Psoas muscle (tissue), 8 donors: ENCODE data around the gene CTNNB1. TPM values are rescaled to one million over a fixed set of nuclear protein-coding genes. Genes with fewer than 3 reads are reported as not detected.
"Not testable (repeated sequence)": the region's sequence is repeated elsewhere in the genome, so short reads cannot be mapped to it uniquely, and the experiment has no call there.

Source experiments
- ATAC-seq, 4 donors: fragments of 200-7000 bp; cut with Tn5 transposase; one replicate each; pipeline ENCODE4 v1.9.1; 2020; ENCODE audit warnings: moderate library complexity in 3 of 4, mild to moderate bottlenecking in 2 of 4
- DNase-seq, 2 donors: peaks; one replicate each; pipeline ENCODE4 v3.0.0-alpha.2; 2020
- H3K27ac ChIP-seq: fragments of 200-600 bp; one replicate; pipeline ENCODE4 v1.8.0; 2022
- H3K27me3 ChIP-seq, 3 donors: fragments of 200-600 bp in 1 of 3; one replicate each; pipeline versions ENCODE4 v1.6.1 to v1.8.0; 2013 to 2022; ENCODE audit warnings: low read length in 2 of 3, mild to moderate bottlenecking in 2 of 3, moderate library complexity in 1 of 3; ENCODE audit not compliant: insufficient read depth in 3 of 3
- H3K36me3 ChIP-seq, 2 donors: fragments of 200-600 bp in 1 of 2; one replicate each; pipeline versions ENCODE4 v1.6.1 to v1.8.0; 2013 to 2022; ENCODE audit warnings: low read depth in 1 of 2, mild to moderate bottlenecking in 1 of 2, moderate library complexity in 1 of 2; ENCODE audit not compliant: insufficient read depth in 1 of 2
- H3K4me1 ChIP-seq: fragments of 200-600 bp; one replicate; pipeline ENCODE4 v1.8.0; 2022
- H3K4me3 ChIP-seq: fragments of 200-600 bp; one replicate; pipeline ENCODE4 v1.8.0; 2022; ENCODE audit warnings: mild to moderate bottlenecking
- H3K9me3 ChIP-seq: fragments of 200-600 bp; one replicate; pipeline ENCODE4 v1.8.0; 2022
- WGBS, 3 donors: extraction: QIAGEN DNeasy Blood & Tissue Kit; methylation state at CpG; one replicate each; pipeline versions ENCODE4 v1.1.6 to v1.1.7; 2013; 5-methylcytosine and 5-hydroxymethylcytosine counted together
- intact Hi-C, 2 donors: fragments of 100-400 bp; cut with DNase I; formaldehyde crosslinking; loops; one replicate each; pipeline versions ENCODE4 v1.11.0 to v1.14.2; 2022
- polyA plus RNA-seq, 3 donors: library from polyadenylated mRNA; stranded (reverse); fragments of 200-250 nt; gene quantifications; one replicate each; pipeline ENCODE4 v1.2.3, GENCODE V29; 2013
- total RNA-seq, 4 donors: library from RNA; stranded (reverse); fragmentation: NEBNext Ultra II Directional in 2 of 4; extraction: Animal tissue kit (Norgen Biotek cat#: 25700) in 2 of 4; gene quantifications; one replicate each; pipeline versions ENCODE4 v1.2.1 to v1.2.4, GENCODE V29; 2021 to 2023
- TF ChIP-seq, protein P1 (sequence below): fragments of 200-600 bp; IDR thresholded peaks from one replicate; pipeline ENCODE4 v1.8.0; 2022; ENCODE audit warnings: antibody characterized with exemption
- donor health status: healthy with polysubstance abuse.
- donor health status: DM: no; HTN: no; CAD: no; lungs with moderate emphysema.
- donor health status: Bipolar disorder and iron deficiency.
- donor health status: healthy.
- donor health status: DM: yes; HTN: yes; CAD: no.
- donor health status: DM: no; HTN: no; CAD: no.
- donor health status: DM: no; HTN: no; CAD: no.
- donor health status: DM: yes; HTN: yes; CAD: no.

CTNNB1 gene
- total and polyA plus RNA-seq, 7 donors = 32.1 to 128 (median 93.8) TPM

DNA sequence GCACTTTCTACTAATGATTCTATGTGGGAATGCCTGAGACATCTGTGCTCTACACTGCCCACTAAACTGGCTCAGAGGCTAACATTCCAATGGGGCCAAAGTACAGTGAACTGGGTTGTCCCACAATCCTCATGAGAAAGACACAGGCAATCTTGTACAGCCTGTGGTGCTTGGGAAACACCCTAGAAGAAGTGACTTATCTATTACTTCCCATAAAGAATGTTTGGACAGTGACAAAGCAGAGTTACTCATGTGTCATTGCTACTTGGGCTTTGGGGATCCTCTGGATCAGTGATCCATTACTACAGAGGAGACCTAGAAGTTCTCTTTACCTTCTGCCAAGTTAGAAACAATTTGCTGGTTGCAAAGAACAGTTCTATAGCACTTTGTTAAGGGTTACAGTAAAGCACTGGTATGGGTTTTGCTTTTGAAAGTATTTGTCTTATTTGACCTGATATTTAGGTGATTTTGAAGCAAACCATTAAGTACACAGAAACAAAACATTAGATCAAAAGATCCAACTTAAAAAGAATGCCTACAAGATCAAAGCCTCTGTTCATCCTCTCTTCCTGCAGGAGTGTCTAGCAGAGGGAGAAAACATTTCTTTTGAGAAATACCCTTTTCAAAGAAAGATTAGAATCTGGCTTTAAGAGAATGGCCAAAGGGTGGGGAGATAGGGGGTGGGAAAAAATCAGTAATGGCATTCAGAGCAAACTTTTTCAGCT, 75.8 kb downstream of the CTNNB1 start:
- H3K9me3 ChIP-seq = no peaks in the 10 kb centered on the region
- no peak overlapping the region for H3K27ac ChIP-seq
- H3K4me1 ChIP-seq = no peaks in the 10 kb centered on the region
- H3K4me3 ChIP-seq = no peak overlapping the region
- no peaks in the 10 kb centered on the region for H3K27me3 ChIP-seq
- ATAC-seq (no peak), DNase-seq (no peak)
- H3K36me3 ChIP-seq = no peaks in the 10 kb centered on the region
- intact Hi-C loops = no loop called here
- TF ChIP-seq, protein P1, sequence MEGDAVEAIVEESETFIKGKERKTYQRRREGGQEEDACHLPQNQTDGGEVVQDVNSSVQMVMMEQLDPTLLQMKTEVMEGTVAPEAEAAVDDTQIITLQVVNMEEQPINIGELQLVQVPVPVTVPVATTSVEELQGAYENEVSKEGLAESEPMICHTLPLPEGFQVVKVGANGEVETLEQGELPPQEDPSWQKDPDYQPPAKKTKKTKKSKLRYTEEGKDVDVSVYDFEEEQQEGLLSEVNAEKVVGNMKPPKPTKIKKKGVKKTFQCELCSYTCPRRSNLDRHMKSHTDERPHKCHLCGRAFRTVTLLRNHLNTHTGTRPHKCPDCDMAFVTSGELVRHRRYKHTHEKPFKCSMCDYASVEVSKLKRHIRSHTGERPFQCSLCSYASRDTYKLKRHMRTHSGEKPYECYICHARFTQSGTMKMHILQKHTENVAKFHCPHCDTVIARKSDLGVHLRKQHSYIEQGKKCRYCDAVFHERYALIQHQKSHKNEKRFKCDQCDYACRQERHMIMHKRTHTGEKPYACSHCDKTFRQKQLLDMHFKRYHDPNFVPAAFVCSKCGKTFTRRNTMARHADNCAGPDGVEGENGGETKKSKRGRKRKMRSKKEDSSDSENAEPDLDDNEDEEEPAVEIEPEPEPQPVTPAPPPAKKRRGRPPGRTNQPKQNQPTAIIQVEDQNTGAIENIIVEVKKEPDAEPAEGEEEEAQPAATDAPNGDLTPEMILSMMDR = no peak

DNA sequence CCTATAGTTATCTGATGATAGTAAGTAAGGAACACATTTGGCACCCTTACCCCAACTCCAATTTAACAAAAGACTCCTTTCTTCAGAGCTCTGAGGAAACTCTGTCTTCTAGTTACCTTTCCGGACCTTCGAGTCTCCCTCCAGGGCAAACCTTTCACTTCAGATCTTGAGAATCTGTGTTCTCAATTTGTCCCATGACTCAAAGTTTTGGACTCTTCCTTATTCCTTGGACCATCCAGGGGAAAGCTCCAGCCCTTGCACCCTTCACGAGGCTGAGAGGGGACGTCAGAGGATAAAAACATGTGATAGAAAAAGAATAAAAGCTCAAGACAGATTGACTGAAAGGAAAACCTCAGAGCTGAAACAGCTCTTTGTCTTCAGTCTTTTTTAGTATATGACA, 76.9 kb downstream of the CTNNB1 start:
- no peak for ATAC-seq
- Histone ChIP-seq H3K36me3 (no peaks in the 10 kb centered on the region), H3K4me1 (no peaks in the 10 kb centered on the region), H3K9me3 (no peaks in the 10 kb centered on the region), H3K27ac (no peak overlapping the region), H3K4me3 (no peak overlapping the region), H3K27me3 (no peaks in the 10 kb centered on the region)
- intact Hi-C loops = no loop called here
- no peak for DNase-seq
- TF ChIP-seq, protein P1 = no peak
- 77 to 85% (median 85%) methylated on average over 4 of the region's 4 CpGs for WGBS, 3 donors

DNA sequence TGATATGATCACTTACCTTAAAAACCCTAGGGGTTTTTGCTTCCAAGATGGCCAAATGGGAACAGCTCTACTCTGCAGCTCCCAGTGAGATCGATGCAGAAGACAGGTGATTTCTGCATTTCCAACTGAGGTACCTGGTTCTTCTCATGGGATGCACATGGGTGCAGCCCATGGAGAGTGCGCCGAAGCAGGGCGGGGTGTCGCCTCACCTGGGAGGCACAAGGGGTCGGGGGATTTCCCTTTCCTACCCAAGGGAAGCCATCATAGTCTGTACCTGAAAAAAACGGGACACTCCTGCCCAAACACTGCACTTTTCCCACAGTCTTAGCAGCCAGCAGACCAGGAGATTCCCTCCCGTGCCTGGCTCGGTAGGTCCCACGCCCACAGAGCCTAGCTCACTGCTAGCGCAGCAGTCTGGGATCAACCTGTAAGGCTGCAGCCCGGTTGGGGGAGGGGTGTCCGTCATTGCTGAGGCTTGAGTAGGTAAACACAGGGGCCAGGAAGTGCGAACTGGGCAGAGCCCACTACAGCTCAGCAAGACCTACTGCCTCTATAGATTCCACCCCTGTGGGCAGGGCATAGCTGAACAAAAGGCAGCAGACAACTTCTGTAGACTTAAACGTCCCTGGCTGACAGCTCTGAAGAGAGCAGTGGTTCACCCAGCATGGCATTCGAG, 78.6 kb downstream of the CTNNB1 start:
- TF ChIP-seq, protein P1 = no peak
- 64 to 67% (median 65%) methylated on average over 16 of the region's 16 CpGs for WGBS, 3 donors
- intact Hi-C loops = no loop called here
- Histone ChIP-seq H3K9me3 (no peaks in the 10 kb centered on the region), H3K27me3 (no peaks in the 10 kb centered on the region), H3K4me3 (no peak overlapping the region), H3K36me3 (no peaks in the 10 kb centered on the region), H3K27ac (no peak overlapping the region), H3K4me1 (no peaks in the 10 kb centered on the region)
- DNase-seq = no peak
- no peak for ATAC-seq

DNA sequence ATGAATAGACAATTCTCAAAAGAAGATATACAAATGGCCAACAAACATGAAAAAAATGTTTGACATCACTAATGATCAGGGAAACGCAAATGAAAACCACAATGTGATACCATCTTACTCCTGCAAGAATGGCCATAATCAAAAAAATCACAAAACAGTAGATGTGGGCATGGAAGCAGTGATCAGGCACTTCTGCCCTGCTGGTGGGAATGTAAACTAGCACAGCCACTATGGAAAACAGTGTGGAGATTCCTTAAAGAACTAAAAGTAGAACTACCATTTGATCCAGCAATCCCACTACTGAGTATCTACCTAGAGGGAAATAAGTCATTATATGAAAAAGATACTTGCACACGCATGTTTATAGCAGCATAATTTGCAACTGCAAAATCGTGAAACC, 85.6 kb downstream of the CTNNB1 start:
- H3K9me3 ChIP-seq, H3K36me3 ChIP-seq, H3K27me3 ChIP-seq, H3K27ac ChIP-seq, H3K4me3 ChIP-seq, H3K4me1 ChIP-seq, intact Hi-C loops, ATAC-seq, DNase-seq: not testable (repeated sequence)
- WGBS, 3 donors = 87 to 90% (median 90%) methylated on average over 3 of the region's 3 CpGs

DNA sequence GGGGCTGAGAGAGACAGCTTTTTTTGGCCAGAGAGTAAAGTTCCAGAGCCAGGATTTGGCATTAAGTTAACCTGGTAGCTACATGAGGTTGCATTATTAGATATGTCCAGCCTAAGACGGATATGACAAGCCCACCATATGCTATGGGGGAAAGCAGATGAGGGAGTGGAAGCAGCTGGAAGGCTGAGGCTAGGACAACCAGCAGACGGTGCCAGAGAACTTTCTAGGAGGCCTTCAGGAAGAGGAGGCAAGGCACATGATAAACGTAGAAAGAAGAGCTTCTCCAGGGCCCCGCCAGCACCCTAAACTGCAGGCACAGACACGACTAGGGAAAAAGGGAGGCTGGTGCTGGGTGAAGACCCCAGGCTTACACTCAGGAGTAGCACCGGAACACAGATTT, 87.0 kb downstream of the CTNNB1 start:
- H3K27ac ChIP-seq = no peak overlapping the region
- 78 to 81% (median 80%) methylated on average over 6 of the region's 6 CpGs for WGBS, 3 donors
- no peaks in the 10 kb centered on the region for H3K9me3 ChIP-seq
- DNase-seq (no peak), ATAC-seq (no peak)
- intact Hi-C loops = no loop called here
- TF ChIP-seq, protein P1 = no peak
- no peak overlapping the region for H3K4me3 ChIP-seq
- H3K27me3 ChIP-seq = no peaks in the 10 kb centered on the region
- H3K36me3 ChIP-seq = no peaks in the 10 kb centered on the region
- H3K4me1 ChIP-seq = no peaks in the 10 kb centered on the region
